AG04450 (cell line): ENCODE data around the gene DACT1. TPM values are rescaled to one million over a fixed set of nuclear protein-coding genes. Genes with fewer than 3 reads are reported as not detected.
A peak's percentile ranks its signal among the peaks of the same experiment; 100 is the strongest.
"Not testable (repeated sequence)": the region's sequence is repeated elsewhere in the genome, so short reads cannot be mapped to it uniquely, and the experiment has no call there.

Experiments used
- CTCF ChIA-PET: fragments of 300-600, 350-600 bp; formaldehyde crosslinking; extraction: SDS; loops from one replicate; lab custom pipeline; 2022; ENCODE audit warnings: antibody characterized with exemption, inconsistent platforms; lab: Charles Lee
- POLR2A ChIA-PET: fragments of 350-600 bp; formaldehyde crosslinking; extraction: SDS; loops from one replicate; lab custom pipeline; 2021; ENCODE audit warnings: antibody characterized with exemption, inconsistent platforms; lab: Yijun Ruan, JAX
- DNase-seq: peaks from one replicate; pipeline ENCODE4 v3.0.0-alpha.2; 2011; ENCODE audit warnings: low read depth, low spot score
- H3K27ac ChIP-seq: one replicate; pipeline ENCODE4 v1.5.1; 2012; ENCODE audit warnings: low read depth, low read length, control low read depth
- H3K27me3 ChIP-seq: one replicate; pipeline ENCODE4 v1.6.0; 2012; ENCODE audit warnings: low read length; ENCODE audit not compliant: control insufficient read depth, insufficient read depth
- H3K4me3 ChIP-seq: 2 replicates; pipeline ENCODE4 v1.5.1; 2011; ENCODE audit warnings: mild to moderate bottlenecking, low read depth, low read length, control low read depth
- H3K9me3 ChIP-seq: 2 replicates; pipeline ENCODE4 v1.5.1; 2012; ENCODE audit warnings: low read length; ENCODE audit not compliant: control insufficient read depth, insufficient read depth
- CTCF ChIP-seq: IDR thresholded peaks from 2 replicates; pipeline ENCODE4 v1.5.1; 2011; ENCODE audit warnings: low read depth, low read length, control low read depth, inconsistent platforms
- polyA minus RNA-seq: library from RNA; depleted of rRNA, polyadenylated mRNA; stranded (reverse); fragments of >200 nt; gene quantifications from 2 replicates; pipeline ENCODE4 v1.2.3, GENCODE V29; 2011; rRNA and poly(A)+ RNA removed
- polyA plus RNA-seq: library from polyadenylated mRNA; depleted of rRNA; stranded (reverse); fragments of >200 nt; gene quantifications from 2 replicates; pipeline ENCODE4 v1.2.3, GENCODE V29; 2011; rRNA removed

The DACT1 gene, protein sequence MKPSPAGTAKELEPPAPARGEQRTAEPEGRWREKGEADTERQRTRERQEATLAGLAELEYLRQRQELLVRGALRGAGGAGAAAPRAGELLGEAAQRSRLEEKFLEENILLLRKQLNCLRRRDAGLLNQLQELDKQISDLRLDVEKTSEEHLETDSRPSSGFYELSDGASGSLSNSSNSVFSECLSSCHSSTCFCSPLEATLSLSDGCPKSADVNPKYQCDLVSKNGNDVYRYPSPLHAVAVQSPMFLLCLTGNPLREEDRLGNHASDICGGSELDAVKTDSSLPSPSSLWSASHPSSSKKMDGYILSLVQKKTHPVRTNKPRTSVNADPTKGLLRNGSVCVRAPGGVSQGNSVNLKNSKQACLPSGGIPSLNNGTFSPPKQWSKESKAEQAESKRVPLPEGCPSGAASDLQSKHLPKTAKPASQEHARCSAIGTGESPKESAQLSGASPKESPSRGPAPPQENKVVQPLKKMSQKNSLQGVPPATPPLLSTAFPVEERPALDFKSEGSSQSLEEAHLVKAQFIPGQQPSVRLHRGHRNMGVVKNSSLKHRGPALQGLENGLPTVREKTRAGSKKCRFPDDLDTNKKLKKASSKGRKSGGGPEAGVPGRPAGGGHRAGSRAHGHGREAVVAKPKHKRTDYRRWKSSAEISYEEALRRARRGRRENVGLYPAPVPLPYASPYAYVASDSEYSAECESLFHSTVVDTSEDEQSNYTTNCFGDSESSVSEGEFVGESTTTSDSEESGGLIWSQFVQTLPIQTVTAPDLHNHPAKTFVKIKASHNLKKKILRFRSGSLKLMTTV
- polyA plus RNA-seq, result 6.1 and 6.2 TPM in 2 replicates
- polyA minus RNA-seq, result 7.3 and 7.9 TPM in 2 replicates

GRCh38 chr14:58637391-58638230 lies at the start of gene DACT1:
DACT1 (plus strand) TSS chr14:58637962; CDS start chr14:58638203, 241 bp downstream.
- no peak for TF ChIP-seq CTCF
- H3K4me3 ChIP-seq, result peak within 1 kb of the TSS; percentile 77
- DNase-seq, result peak; percentile 34
- POLR2A ChIA-PET, result interaction anchor here (0.7 to 2.0 kb wide), 3 partner anchors 94 to 399 kb away, joined by 3 to 9 read pairs (median 3); no protein-coding TSS in a partner anchor
- H3K27ac ChIP-seq, result peak within 1 kb of the TSS; percentile 92
- CTCF ChIA-PET, result interaction anchor here (0.6 to 6.4 kb wide), 22 partner anchors 11 to 827 kb away, joined by 3 to 81 read pairs (median 5); partner anchors contain the start of gene GPR135
- no peaks in the 10 kb centered on the region for H3K27me3 ChIP-seq
- no peaks in the 10 kb centered on the region; the same call in 1 of the 2 replicates for H3K9me3 ChIP-seq

- H3K4me3 ChIP-seq, H3K9me3 ChIP-seq, CTCF ChIA-PET, DNase-seq, H3K27ac ChIP-seq, H3K27me3 ChIP-seq, POLR2A ChIA-PET: not testable (repeated sequence)
Measured at GRCh38 chr14:58588321-58588720, 49.4 kb upstream of the DACT1 start.

GRCh38 chr14:58593977-58594376 lies 43.8 kb upstream of the DACT1 start:
- no peak for DNase-seq

DNA sequence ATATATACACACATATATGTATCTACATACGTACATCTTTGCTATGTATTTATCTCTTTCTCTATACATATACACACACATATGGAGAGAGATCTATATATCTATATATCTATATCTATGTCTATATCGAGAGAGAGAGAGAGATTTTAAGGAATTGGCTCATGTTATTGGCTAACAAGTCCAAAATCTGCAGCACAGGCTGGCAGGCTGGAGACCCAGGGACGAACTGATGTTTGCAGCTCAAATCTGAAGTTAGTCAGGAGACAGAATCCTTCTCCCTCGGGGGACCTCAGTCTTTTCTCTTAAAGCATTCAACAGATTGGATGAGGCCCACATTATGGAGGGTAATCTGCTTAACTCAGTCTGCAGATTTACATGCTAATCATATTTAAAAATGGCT lies 40.7 kb upstream of the DACT1 start:
- CTCF ChIA-PET, result no interaction called here
- H3K27me3 ChIP-seq, result no peaks in the 10 kb centered on the region
- H3K9me3 ChIP-seq, result no peaks in the 10 kb centered on the region
- POLR2A ChIA-PET, result no interaction called here
- H3K4me3 ChIP-seq, result no peak overlapping the region
- no peak for DNase-seq
- no peak for TF ChIP-seq CTCF
- H3K27ac ChIP-seq, result no peak overlapping the region

More at GRCh38 chr14:58593977-58594376, 43.8 kb upstream of the DACT1 start:
- Histone ChIP-seq H3K27me3 (no peaks in the 10 kb centered on the region), H3K9me3 (no peaks in the 10 kb centered on the region), H3K27ac (no peak overlapping the region), H3K4me3 (no peak overlapping the region)
- ChIA-PET POLR2A (no interaction called here), CTCF (no interaction called here)
- TF ChIP-seq CTCF, result no peak
